Activated CD4-positive, alpha-beta T cell treated with anti-CD3 and anti-CD28 coated beads, Interleukin-2, Interleukin-4, amounts not matched to agents 100 ng/mL and 50 ng/mL, durations not matched to agents 16 hours and 8 hours (primary cell): Measurements from ENCODE around the gene USP17L27.
"Not testable (repeated sequence)": the region's sequence is repeated elsewhere in the genome, so short reads cannot be mapped to it uniquely, and the experiment has no call there.

Experiments used
- DNase-seq: peaks from one replicate; pipeline ENCODE4 v3.0.0-alpha.2; 2020; ENCODE audit warnings: low spot score

The USP17L27 gene

GRCh38 chr4:9343848-9344247 lies at the start of gene USP17L27:
Gene USP17L27, plus strand, starts transcription at chr4:9344148. Its CDS starts 0 bp downstream, at chr4:9344148.
- DNase-seq: not testable (repeated sequence)

GRCh38 chr4:9324191-9324590 lies 19.8 kb upstream of the USP17L27 start:
- DNase-seq: not testable (repeated sequence)

GRCh38 chr4:9324865-9325264 lies 19.1 kb upstream of the USP17L27 start, which contains the start of gene USP17L24:
Gene USP17L24, plus strand, starts transcription at chr4:9325165. Its CDS starts 0 bp downstream, at chr4:9325165.
- DNase-seq: not testable (repeated sequence)

- not testable (repeated sequence) for DNase-seq
These were observed 14.3 kb upstream of the USP17L27 start, which contains the start of gene USP17L25 for GRCh38 chr4:9329611-9330010. Gene USP17L25, plus strand, starts transcription at chr4:9329911. Its CDS starts 0 bp downstream, at chr4:9329911.

- not testable (repeated sequence) for DNase-seq
These were observed 9.6 kb upstream of the USP17L27 start, which contains the start of gene USP17L26 for GRCh38 chr4:9334358-9334757. Gene USP17L26, plus strand, starts transcription at chr4:9334658. Its CDS starts 0 bp downstream, at chr4:9334658.

- not testable (repeated sequence) for DNase-seq
These were observed 4.8 kb upstream of the USP17L27 start, which contains the start of gene USP17L5 for GRCh38 chr4:9339103-9339502. Gene USP17L5, plus strand, starts transcription at chr4:9339403. Its CDS starts 0 bp downstream, at chr4:9339403.

- DNase-seq: not testable (repeated sequence)
These were observed 4.6 kb downstream of the USP17L27 start, which contains the start of gene USP17L28 for GRCh38 chr4:9348593-9348992. Gene USP17L28, plus strand, starts transcription at chr4:9348893. Its CDS starts 0 bp downstream, at chr4:9348893.

GRCh38 chr4:9350866-9351265 lies 6.9 kb downstream of the USP17L27 start:
- not testable (repeated sequence) for DNase-seq

- not testable (repeated sequence) for DNase-seq
These were observed 9.4 kb downstream of the USP17L27 start, which contains the start of gene USP17L29 for GRCh38 chr4:9353338-9353737. Gene USP17L29, plus strand, starts transcription at chr4:9353638. Its CDS starts 0 bp downstream, at chr4:9353638.

- DNase-seq: not testable (repeated sequence)
These were observed 18.9 kb downstream of the USP17L27 start, which contains the start of gene USP17L30 for GRCh38 chr4:9362829-9363228. Gene USP17L30, plus strand, starts transcription at chr4:9363129. Its CDS starts 0 bp downstream, at chr4:9363129.

- not testable (repeated sequence) for DNase-seq
These were observed 35.9 kb downstream of the USP17L27 start for GRCh38 chr4:9379881-9380280.

- DNase-seq: peak; percentile 59
These were observed 37.1 kb downstream of the USP17L27 start for GRCh38 chr4:9381012-9381534.

GRCh38 chr4:9384126-9384525 lies 40.2 kb downstream of the USP17L27 start:
- DNase-seq: no peak

- DNase-seq: not testable (repeated sequence)
These were observed 45.1 kb downstream of the USP17L27 start for GRCh38 chr4:9389001-9389400.
